ENCODE measurements around the gene THBS3. TPM values are rescaled to one million over a fixed set of nuclear protein-coding genes. Genes with fewer than 3 reads are reported as not detected.
A peak's percentile ranks its signal among the peaks of the same experiment; 100 is the strongest.
"Not testable (repeated sequence)": the region's sequence is repeated elsewhere in the genome, so short reads cannot be mapped to it uniquely, and the experiment has no call there.

Gene THBS3
- polyA plus RNA-seq, 3 donors: 35.1 to 51.0 (median 35.4) TPM

DNA sequence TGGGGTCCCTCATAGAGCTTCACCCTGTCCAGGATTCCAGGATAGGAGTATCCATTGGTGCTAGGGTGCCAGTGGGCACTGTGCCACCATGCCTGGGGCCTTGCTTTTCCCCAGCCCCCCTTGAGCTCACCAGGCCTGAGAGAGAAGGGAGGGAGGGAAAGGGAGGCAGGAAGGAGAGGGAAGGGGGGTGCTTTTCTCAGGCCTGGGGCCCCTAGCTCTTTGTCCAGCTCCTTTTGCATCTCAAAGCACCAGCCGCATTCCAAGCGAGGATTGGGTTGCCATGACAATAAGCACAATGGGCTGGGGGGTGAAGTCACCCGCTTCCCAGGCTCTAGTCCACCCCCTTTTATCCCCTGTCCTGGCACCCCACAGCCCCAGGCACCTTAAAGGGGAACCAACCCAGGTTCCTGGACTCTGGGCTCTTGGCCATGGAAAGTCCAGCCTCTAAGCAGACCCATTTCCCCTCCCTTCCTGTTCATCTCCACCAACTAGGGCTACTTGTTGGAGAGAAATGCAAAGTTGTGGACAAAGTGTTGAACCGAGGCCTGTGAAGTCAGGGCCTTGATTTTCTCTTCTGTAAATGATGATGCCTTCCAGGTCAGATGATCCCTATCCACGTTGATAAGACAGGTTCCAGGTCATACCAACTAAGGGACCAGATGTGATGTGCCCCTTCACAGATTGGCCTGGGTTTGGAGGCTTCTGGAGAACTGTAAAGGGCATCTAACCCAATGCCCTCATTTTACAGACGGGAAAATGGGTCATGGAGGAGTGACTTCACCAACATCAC is 11.4 kb downstream of the THBS3 start:
- DNase-seq (ENCODE audit: extremely low read depth in 1 of 11, low read depth in 9 of 11, low spot score in 4 of 11): no peak

DNA sequence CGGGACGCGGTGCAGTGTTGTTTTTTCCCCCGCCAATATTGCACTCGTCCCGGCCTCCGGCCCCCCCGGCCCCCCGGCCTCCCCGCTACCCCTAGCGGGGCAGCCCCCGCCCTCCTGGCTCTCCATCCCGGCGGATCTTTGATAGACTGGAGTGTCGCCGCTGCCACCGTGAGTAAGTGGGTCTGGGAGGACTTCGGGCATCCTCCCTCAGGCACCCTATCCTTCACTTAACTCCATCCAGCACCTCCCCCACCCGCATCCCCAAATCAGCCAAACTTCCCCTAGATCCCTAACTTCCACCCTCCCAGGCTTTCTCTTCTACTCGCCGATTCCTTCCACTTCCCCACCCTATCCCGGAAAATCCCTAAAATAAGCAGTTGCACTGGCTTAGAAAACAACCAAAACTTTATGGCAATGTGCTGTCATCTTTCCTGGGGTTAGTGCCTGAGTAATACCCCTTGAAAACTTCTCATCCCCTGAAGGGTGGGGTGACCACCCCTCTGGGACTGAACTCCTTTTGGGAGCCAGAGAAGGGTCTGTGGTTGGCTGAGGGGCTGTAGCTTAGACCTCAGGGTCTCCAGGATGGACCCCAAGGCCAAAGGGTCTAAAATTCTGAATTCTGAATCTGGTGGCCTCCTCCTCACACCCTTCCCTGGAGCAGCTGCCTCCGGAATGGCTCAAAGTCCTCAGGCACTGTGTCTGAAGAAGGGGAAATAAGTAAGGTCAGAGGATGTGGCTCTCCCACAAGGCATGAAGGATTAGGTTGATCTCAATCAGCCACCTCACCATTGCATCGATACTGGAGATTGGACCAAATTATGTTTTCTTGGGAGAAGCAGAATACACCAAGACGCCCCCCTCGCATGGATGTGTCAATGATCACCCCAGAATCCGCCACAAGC is 12.2 kb downstream of the THBS3 start:
- DNase-seq (ENCODE audit: extremely low read depth in 1 of 11, low read depth in 9 of 11, low spot score in 4 of 11): no peak

DNA sequence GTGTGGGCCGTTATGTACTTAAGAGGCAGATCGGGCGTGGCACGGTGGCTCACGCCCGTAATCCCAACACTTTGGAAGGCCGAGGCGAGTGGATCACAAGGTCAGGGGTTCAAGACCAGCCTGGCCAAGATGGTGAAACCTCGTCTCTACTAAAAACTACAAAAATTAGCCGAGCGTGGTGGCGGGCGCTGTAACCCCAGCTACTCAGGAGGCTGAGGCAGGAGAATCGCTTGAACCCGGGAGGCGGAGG is 13.8 kb downstream of the THBS3 start:
- DNase-seq (ENCODE audit: extremely low read depth in 1 of 11, low read depth in 9 of 11, low spot score in 4 of 11): not testable (repeated sequence)

DNA sequence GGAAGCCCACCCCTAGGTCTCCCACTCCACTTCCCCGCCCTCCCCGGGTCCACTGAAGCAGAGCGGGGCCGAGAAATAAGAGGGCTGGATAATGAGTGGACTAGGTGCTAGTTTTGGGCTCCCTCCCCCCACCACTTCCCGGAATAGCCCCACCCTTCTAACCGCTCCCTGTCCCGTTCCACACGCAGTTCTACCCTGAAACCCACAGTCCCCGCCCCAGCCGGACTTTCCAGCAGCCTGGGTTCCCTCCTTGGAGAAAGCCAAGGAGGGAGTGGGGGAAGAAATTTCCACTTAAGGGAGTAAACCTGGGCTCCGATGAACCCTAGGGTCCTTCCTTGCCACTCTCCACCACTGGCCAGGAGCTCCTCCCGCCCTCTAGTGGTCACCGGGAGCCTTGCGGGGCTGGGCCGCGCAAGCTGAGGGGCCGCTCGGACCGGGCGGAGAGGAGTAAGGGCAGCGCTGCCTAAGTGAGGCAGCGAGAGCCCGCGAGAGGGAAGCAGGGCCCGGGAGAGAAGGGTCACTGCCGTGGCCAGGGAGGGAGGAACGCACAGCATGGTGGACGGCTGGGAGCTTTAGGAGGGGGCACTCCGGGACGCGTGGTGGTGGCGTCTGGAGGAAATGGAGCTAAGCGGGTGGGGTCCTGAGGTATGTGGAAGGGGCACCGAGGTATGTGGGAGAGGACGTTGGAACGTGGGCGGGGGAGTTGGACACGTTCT is 14.3 kb downstream of the THBS3 start:
- peak in 5 of 11 donors; percentile 82 to 90 (median 88) for DNase-seq (ENCODE audit: extremely low read depth in 1 of 11, low read depth in 9 of 11, low spot score in 4 of 11)

DNA sequence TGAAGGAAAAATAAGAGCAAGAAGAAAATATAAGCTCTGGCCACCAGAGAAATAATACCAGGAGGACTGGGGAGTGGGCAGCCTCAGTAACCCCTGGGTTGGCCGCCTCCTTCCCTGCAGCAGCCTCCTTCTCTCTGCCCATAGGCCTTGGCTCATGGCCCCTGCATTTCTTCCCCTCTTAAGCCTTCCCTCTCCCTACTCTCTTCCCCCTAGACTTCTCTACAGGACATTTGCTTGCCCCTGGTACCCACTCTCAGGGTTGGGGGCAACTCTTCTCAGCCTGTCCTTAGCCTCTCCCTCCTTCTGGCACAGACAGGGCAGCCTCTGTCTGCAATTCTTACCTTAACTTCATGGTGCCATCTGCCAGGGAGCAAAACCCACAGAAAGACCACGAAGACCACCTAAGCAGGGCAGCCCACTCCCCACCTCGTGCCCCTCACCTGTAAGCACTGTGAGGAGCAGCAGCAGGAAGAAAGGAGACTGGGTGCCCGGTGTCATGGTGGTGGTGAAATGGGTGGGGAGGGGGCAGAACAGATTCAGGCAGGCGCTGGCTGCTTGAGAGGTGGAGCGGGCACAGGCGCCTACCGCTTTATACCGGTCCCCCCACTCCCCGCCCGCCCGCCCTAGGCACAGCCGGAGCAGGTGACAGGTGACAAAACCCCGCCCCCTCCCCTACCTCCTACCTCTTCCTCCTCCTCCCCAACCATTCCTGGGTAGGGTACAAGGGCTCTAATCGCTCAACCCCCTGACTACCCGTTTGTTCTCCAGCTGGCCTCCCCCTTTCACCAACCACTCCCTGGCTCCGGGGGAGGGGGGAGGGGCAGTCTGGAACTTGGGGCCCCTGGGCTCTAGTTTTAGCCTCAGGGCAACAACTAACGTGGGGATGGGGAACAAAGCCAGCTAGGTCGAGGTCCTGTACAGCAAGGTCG is 15.1 kb downstream of the THBS3 start:
- DNase-seq (ENCODE audit: extremely low read depth in 1 of 11, low read depth in 9 of 11, low spot score in 4 of 11): peak in 1 of 11 donors; percentile 56

DNA sequence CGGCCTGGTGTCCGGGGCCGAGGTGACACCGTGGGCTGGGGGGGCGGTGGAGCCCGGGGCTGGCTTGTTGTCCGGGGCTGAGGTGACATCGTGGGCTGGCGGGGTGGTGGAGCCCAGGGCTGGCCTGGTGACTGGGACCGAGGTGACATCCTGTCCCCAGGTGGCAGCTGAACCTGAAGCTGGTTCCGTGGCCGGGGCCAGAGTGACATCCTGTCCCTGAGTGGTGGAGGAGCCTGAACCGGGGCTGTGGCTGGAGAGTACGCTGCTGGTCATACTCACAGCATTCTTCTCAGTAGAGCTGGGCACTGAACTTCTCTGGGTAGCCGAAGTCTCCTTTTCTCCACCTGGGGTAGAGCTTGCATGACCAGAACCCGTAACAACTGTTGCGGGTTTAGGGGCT is 15.8 kb downstream of the THBS3 start:
- no peak for DNase-seq (ENCODE audit: extremely low read depth in 1 of 11, low read depth in 9 of 11, low spot score in 4 of 11)

DNA sequence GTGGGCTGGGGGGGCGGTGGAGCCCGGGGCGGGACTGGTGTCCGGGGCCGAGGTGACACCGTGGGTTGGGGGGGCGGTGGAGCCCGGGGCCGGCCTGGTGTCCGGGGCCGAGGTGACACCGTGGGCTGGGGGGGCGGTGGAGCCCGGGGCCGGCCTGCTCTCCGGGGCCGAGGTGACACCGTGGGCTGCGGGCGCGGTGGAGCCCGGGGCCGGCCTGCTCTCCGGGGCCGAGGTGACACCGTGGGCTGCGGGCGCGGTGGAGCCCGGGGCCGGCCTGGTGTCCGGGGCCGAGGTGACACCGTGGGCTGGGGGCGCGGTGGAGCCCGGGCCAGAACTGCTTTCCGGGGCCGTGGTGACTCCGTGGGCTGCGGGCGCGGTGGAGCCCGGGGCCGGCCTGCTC is 17.8 kb downstream of the THBS3 start:
- not testable (repeated sequence) for DNase-seq (ENCODE audit: extremely low read depth in 1 of 11, low read depth in 9 of 11, low spot score in 4 of 11)

- DNase-seq (ENCODE audit: extremely low read depth in 1 of 11, low read depth in 9 of 11, low spot score in 4 of 11): no peak
These were observed 19.4 kb downstream of the THBS3 start for GRCh38 chr1:155188268-155188667.

- DNase-seq (ENCODE audit: extremely low read depth in 1 of 11, low read depth in 9 of 11, low spot score in 4 of 11): no peak
These were observed 20.2 kb downstream of the THBS3 start for GRCh38 chr1:155187456-155187891.

- no peak for DNase-seq (ENCODE audit: extremely low read depth in 1 of 11, low read depth in 9 of 11, low spot score in 4 of 11)
These were observed 20.8 kb downstream of the THBS3 start for GRCh38 chr1:155186794-155187455.

GRCh38 chr1:155186067-155186793 is 21.5 kb downstream of the THBS3 start:
- DNase-seq (ENCODE audit: extremely low read depth in 1 of 11, low read depth in 9 of 11, low spot score in 4 of 11): peak in 1 of 11 donors; percentile 60

DNA sequence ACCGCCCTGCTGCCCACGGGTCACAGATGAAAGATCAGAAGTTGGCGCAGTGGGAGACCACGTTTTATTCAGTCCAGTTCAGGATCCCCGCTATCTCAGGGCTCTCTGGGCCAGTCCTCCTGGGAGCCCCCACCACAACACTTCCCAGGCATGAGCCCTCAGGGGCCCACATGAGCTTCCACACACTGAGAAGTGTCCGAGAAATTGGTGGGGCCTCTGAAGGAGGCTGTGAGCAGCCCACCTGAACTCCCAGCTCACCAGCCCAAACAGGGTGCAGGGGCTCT is 22.0 kb downstream of the THBS3 start:
- no peak for DNase-seq (ENCODE audit: extremely low read depth in 1 of 11, low read depth in 9 of 11, low spot score in 4 of 11)

DNA sequence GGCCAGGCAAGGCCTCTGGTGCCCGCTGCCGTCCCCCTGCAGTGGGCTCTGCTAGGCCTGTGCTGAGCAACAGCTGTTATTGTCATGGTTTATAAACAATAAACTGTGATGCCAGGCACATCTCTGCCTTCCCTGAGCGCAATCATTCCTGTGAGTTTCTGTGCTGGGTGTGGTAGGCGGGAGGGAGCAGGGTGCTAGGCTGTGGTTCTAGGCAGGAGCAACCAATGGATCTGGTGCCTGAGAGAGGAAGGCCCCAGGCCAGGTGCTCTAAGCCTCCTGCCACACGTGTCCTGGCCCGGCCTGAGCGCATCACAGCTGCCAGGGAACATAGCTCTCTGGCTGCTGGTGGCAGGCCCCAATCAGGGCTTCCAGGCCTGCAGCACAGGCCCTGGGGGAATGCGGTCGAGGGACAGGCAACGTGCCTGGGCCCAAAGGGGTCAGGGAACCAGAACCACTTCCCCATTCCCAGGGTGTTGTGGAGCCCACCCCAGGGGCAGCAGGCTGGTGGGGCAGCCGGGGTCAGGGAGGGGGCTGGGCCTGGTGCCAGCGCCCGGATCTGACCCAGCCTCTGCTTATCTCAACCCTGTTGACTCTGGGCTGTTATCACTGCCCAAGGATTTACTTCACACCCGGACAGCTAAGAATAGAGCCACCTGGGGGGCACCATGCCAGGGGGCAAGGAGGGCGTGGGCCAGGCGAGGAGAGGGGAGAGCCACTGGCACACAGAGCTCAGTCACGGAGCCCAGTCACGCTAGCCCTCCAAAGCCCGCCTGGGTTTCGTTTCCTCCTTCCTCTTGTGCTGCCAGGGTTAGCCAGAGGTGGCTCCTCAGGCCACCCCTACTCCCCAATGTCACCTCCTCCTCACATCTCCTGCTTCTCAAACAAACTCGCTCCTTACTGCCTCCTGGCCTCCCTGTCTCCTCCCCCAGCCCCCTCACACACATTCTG is 22.6 kb downstream of the THBS3 start:
- no peak for DNase-seq (ENCODE audit: extremely low read depth in 1 of 11, low read depth in 9 of 11, low spot score in 4 of 11)

- no peak for DNase-seq (ENCODE audit: extremely low read depth in 1 of 11, low read depth in 9 of 11, low spot score in 4 of 11)
These were observed 23.3 kb downstream of the THBS3 start for GRCh38 chr1:155184351-155184811.

DNA sequence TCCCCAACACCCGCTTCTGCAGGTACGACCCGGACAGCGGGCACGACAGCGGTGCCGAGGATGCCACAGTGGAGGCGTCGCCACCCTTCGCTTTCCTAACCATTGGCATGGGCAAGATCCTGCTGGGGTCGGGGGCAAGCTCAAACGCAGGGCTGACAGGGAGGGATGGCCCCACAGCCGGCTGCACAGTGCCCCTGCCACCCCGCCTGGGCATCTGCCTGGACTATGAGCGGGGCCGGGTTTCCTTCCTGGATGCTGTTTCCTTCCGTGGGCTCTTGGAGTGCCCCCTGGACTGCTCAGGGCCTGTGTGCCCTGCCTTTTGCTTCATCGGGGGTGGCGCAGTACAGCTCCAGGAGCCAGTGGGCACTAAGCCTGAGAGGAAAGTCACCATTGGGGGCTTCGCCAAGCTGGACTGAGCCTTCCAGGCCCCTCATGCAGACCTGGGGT is 23.9 kb downstream of the THBS3 start:
- DNase-seq (ENCODE audit: extremely low read depth in 1 of 11, low read depth in 9 of 11, low spot score in 4 of 11): no peak

DNA sequence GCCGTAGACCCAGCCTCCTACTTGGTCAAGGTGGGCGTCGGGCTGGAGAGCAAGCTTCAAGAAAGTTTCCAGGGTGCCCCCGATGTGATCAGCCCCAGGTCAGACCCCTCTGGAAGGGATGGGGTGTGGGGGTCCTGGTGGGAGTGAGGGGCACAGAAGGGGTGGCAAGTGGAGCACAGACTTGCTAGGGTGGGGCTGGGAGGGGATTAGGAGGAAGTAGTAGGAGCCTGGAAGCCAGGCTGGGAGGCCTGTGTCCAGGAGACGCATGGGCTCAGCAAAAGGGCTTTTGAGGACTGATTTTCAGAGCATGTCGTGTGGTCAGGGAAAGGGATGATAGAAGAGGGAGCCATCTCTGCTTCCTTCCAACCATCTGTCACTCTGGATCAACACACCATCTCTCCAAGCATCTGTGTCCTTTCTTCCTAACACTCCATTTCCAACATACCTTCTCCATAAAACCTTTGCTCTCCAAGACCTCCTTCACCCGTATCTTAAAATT is 25.6 kb downstream of the THBS3 start:
- DNase-seq (ENCODE audit: extremely low read depth in 1 of 11, low read depth in 9 of 11, low spot score in 4 of 11): no peak

All from renal cortex interstitium (tissue), 11 donors.